ENCODE measurements around the gene CRACDL. TPM values are rescaled to one million over a fixed set of nuclear protein-coding genes. Genes with fewer than 3 reads are reported as not detected.

CRACDL gene
- total and polyA plus RNA-seq, 9 donors, result 1.4 to 3.3 (median 2.4) TPM

Other genes with a start within 250 kb of the CRACDL start
- 7.5 TPM for gene MGAT4A, start 205.1 kb downstream of the CRACDL start, total RNA-seq
- 1 to 10 TPM; 3.0 to 6.0 (median 3.8) TPM for gene MGAT4A, start 205.1 kb downstream of the CRACDL start, polyA plus RNA-seq (ENCODE audit: insufficient read depth in 1 of 8, insufficient read length in 8 of 8, low replicate concordance in 1 of 8)
- gene C2orf15, start 205.5 kb upstream of the CRACDL start, total RNA-seq, result 0.04 TPM
- gene C2orf15, start 205.5 kb upstream of the CRACDL start, polyA plus RNA-seq (ENCODE audit: insufficient read depth in 1 of 8, insufficient read length in 8 of 8, low replicate concordance in 1 of 8), result under 1 TPM in 7 of 8 donors, not detected in 1; 0.13 to 0.88 (median 0.54) TPM
- 3.1 TPM for gene TSGA10, start 218.7 kb upstream of the CRACDL start, total RNA-seq
- 1 to 10 TPM; 1.5 to 2.9 (median 1.8) TPM for gene TSGA10, start 218.7 kb upstream of the CRACDL start, polyA plus RNA-seq (ENCODE audit: insufficient read depth in 1 of 8, insufficient read length in 8 of 8, low replicate concordance in 1 of 8)
- gene LIPT1, start 218.7 kb upstream of the CRACDL start, total RNA-seq, result 8.1 TPM
- gene LIPT1, start 218.7 kb upstream of the CRACDL start, polyA plus RNA-seq (ENCODE audit: insufficient read depth in 1 of 8, insufficient read length in 8 of 8, low replicate concordance in 1 of 8), result 1 to 10 TPM; 6.5 to 9.4 (median 7.3) TPM
- gene MITD1, start 244.8 kb upstream of the CRACDL start, total RNA-seq, result 27.5 TPM
- gene MITD1, start 244.8 kb upstream of the CRACDL start, polyA plus RNA-seq (ENCODE audit: insufficient read depth in 1 of 8, insufficient read length in 8 of 8, low replicate concordance in 1 of 8), result 10 to 100 TPM; 16.8 to 27.8 (median 20.7) TPM
- 33.4 TPM for gene MRPL30, start 245.0 kb upstream of the CRACDL start, total RNA-seq
- gene MRPL30, start 245.0 kb upstream of the CRACDL start, polyA plus RNA-seq (ENCODE audit: insufficient read depth in 1 of 8, insufficient read length in 8 of 8, low replicate concordance in 1 of 8), result 10 to 100 TPM; 32.1 to 41.4 (median 38.8) TPM

Measured in muscle of leg (tissue), 9 donors.